ENCODE results near the gene HCN4. TPM values are rescaled to one million over a fixed set of nuclear protein-coding genes. Genes with fewer than 3 reads are reported as not detected.

The HCN4 gene
- total and polyA plus RNA-seq, 2 of the 8 experiments (the other 6 are each of a cell fraction or from before 2014, with no cell fraction given) = 3.7 to 8.5 TPM

DNA sequence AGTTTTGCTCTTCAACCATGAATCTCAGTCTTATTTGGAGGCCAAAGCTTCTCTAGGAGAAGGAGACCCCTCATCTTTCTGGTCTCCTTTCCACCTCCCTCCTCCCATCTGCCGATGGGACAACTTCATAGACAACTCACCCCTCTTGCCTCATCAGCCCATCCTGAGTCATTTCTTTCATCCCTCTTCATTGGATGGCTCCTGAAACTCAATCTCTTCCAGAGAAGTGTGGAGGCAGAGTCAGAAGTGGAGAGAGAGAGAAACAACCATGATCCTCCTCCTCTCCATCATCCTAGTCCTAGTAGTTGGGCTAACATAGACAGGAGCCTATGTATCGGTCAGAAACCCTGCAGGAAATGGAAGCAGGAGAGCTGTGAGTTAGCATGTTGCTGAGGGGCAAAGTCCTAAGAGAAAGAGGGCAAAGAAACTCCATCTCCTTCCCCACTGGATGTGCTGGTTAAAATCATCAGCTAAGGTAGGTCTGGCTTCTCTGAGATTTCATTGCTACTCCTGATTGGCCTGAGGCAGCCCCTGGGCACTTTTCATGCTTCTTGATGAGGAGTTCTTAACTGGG, 21.3 kb upstream of the HCN4 start:
- Histone ChIP-seq H4K91ac (replicated peaks; ENCODE audit: insufficient read length, low read length) (no peak overlapping the region), H2BK15ac (ENCODE audit: low read length) (peak overlapping the region; percentile 73; the same call in 1 of the 2 replicates), H2BK5ac (ENCODE audit: low read depth, low read length) (no peak overlapping the region), H3K4me3 (ENCODE audit: extremely low read depth in 1 of 4, insufficient read depth in 2 of 4, low read depth in 3 of 4, low read length in 4 of 4) (no peak overlapping the region), H3K4ac (replicated peaks; ENCODE audit: insufficient read length, low read depth, low read length) (no peak overlapping the region), H3K27ac (ENCODE audit: low read depth, low read length) (no peak overlapping the region), H3K9me3 (ENCODE audit: insufficient read depth in 2 of 2, low read depth in 1 of 2, low read length in 1 of 2) (no peaks in the 10 kb centered on the region), H3K18ac (ENCODE audit: extremely low read depth, low read length) (peak overlapping the region; percentile 51; the same call in 1 of the 2 replicates), H2BK120ac (replicated peaks; ENCODE audit: low read depth, low read length) (no peak overlapping the region), H2BK12ac (ENCODE audit: low read depth, low read length) (0 out of 2 replicates have a peak overlapping the region, but pooled peaks have one; percentile 30), H4K20me1 (replicated peaks in 1 of 2; ENCODE audit: control insufficient read depth in 1 of 2, insufficient read depth in 2 of 2, low read length in 2 of 2) (no peaks in the 10 kb centered on the region), H3K9ac (replicated peaks in 1 of 4; ENCODE audit: extremely low read depth in 1 of 4, low read depth in 3 of 4, low read length in 3 of 4) (no peak overlapping the region), H3K14ac (ENCODE audit: insufficient read length) (no peak overlapping the region), H3K4me1 (replicated peaks in 1 of 4; ENCODE audit: control insufficient read depth in 3 of 4, insufficient read depth in 4 of 4, low read length in 3 of 4) (peaks cover 7 to 34% (median 17%) of the 10 kb centered on the region in 4 experiments), H3K4me2 (ENCODE audit: insufficient read depth in 1 of 2, low read depth in 2 of 2, low read length in 2 of 2) (no peak overlapping the region), H2AK5ac (ENCODE audit: low read depth, low read length) (no peak overlapping the region), H3K23me2 (ENCODE audit: low read depth, low read length) (no peaks in the 10 kb centered on the region; the same call in 1 of the 2 replicates), H3K79me1 (ENCODE audit: low read depth, low read length) (no peaks in the 10 kb centered on the region), H4K8ac (ENCODE audit: extremely low read depth, insufficient read depth, low read length) (no peak overlapping the region), H3K36me3 (ENCODE audit: control insufficient read depth in 2 of 4, insufficient read depth in 4 of 4, low read length in 3 of 4) (no peaks in the 10 kb centered on the region), H3K23ac (ENCODE audit: insufficient read length) (no peak overlapping the region), H2BK20ac (ENCODE audit: low read length) (no peak overlapping the region; the same call in 1 of the 2 replicates), H2AFZ (ENCODE audit: low read length) (no peak overlapping the region), H4K5ac (ENCODE audit: insufficient read length, low read depth, low read length) (no peak overlapping the region), H3K56ac (replicated peaks; ENCODE audit: insufficient read length, low read depth, low read length) (no peak overlapping the region), H3K27me3 (replicated peaks in 1 of 4; ENCODE audit: control insufficient read depth in 3 of 4, extremely low read depth in 1 of 4, insufficient read depth in 3 of 4, low read length in 3 of 4) (no peaks in the 10 kb centered on the region; a peak in 1 of 7 replicates), H3K79me2 (ENCODE audit: control insufficient read depth in 1 of 2, insufficient read depth in 2 of 2, low read length in 2 of 2) (no peaks in the 10 kb centered on the region)
- CTCF ChIA-PET (ENCODE audit: partially characterized antibody) = interaction anchor here (0.6 to 1.7 kb wide), 3 partner anchors 10 to 106 kb away, joined by 3 to 4 read pairs (median 4); no protein-coding TSS in a partner anchor
- WGBS, 2 experiments (ENCODE audit: extremely low coverage in 1 of 2, insufficient coverage in 1 of 2, insufficient read length in 1 of 2, insufficient replicate concordance in 2 of 2, low coverage in 1 of 2, low lambda C conversion rate in 2 of 2, missing lambda C conversion rate in 1 of 2) = 95% methylated on average over 2 of the region's 2 CpGs; no CpG with 5 or more reads in 1 of the 2 experiments
- DNase-seq (ENCODE audit: low read depth in 1 of 2, low spot score in 2 of 2) = no peak
- FAIRE-seq = no peak
- POLR2A ChIA-PET (ENCODE audit: partially characterized antibody) = interaction anchor here (1.7 kb wide), 1 partner anchor 24 kb away, joined by 3 read pairs; no protein-coding TSS in a partner anchor
- no peak for TF ChIP-seq JUN (IDR thresholded peaks at IDR 0.05; ENCODE audit: low read depth, low read length)
- no peak for TF ChIP-seq TEAD4 (IDR thresholded peaks at IDR 0.05; ENCODE audit: low read depth, low read length)
- no peak for TF ChIP-seq SP1 (IDR thresholded peaks at IDR 0.05; ENCODE audit: low read depth, low read length)
- no peak for TF ChIP-seq NANOG (IDR thresholded peaks at IDR 0.05; ENCODE audit: insufficient read depth, low read depth, low read length, poor library complexity, severe bottlenecking)
- TF ChIP-seq POLR2A (IDR thresholded peaks at IDR 0.05; ENCODE audit: control extremely low read depth in 1 of 2, low read depth in 2 of 2, low read length in 2 of 2) = no peak
- no peak for TF ChIP-seq HDAC2 (IDR thresholded peaks at IDR 0.05; ENCODE audit: borderline replicate concordance in 1 of 2, low read depth in 2 of 2, low read length in 2 of 2)
- no peak for TF ChIP-seq SP2 (IDR thresholded peaks at IDR 0.05; ENCODE audit: low read length)
- TF ChIP-seq SIRT6 (IDR thresholded peaks at IDR 0.05; ENCODE audit: low read length) = no peak
- no peak for TF ChIP-seq PHF8 (conservative IDR thresholded peaks at IDR 0.05; ENCODE audit: low read depth, low read length)
- no peak for TF ChIP-seq RXRA (IDR thresholded peaks at IDR 0.05; ENCODE audit: insufficient read depth, low read depth, low read length)
- TF ChIP-seq SIX5 (IDR thresholded peaks at IDR 0.05; ENCODE audit: low read depth, low read length) = no peak
- TF ChIP-seq CEBPB (IDR thresholded peaks at IDR 0.05; ENCODE audit: low read depth, low read length) = no peak
- TF ChIP-seq, protein P1, sequence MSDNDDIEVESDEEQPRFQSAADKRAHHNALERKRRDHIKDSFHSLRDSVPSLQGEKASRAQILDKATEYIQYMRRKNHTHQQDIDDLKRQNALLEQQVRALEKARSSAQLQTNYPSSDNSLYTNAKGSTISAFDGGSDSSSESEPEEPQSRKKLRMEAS (IDR thresholded peaks at IDR 0.05) = no peak
